ENCODE data around the gene MYO10.

Gene MYO10

GRCh38 chr5:16674750-16675149 is 261.3 kb downstream of the MYO10 start:
- DNase-seq (ENCODE audit: low read depth in 2 of 2) = no peak
- no peak overlapping the region for H3K4me3 ChIP-seq (replicated peaks in 1 of 2; ENCODE audit: low read depth in 2 of 2, low read length in 2 of 2)
- TF ChIP-seq CTCF (IDR thresholded peaks at IDR 0.05; ENCODE audit: low read depth, low read length) = no peak

GRCh38 chr5:16673241-16674201 is 262.6 kb downstream of the MYO10 start:
- no peak for DNase-seq (ENCODE audit: low read depth in 2 of 2)
- H3K4me3 ChIP-seq (replicated peaks in 1 of 2; ENCODE audit: low read depth in 2 of 2, low read length in 2 of 2) = no peak overlapping the region

GRCh38 chr5:16671208-16671607 is 264.9 kb downstream of the MYO10 start:
- no peak overlapping the region for H3K4me3 ChIP-seq (replicated peaks in 1 of 2; ENCODE audit: low read depth in 2 of 2, low read length in 2 of 2)
- no peak for TF ChIP-seq CTCF (IDR thresholded peaks at IDR 0.05; ENCODE audit: low read depth, low read length)
- no peak for DNase-seq (ENCODE audit: low read depth in 2 of 2)

More at GRCh38 chr5:16673241-16674201, 262.6 kb downstream of the MYO10 start:
- no peak for TF ChIP-seq CTCF (IDR thresholded peaks at IDR 0.05; ENCODE audit: low read depth, low read length)

- no peak for TF ChIP-seq CTCF (IDR thresholded peaks at IDR 0.05; ENCODE audit: low read depth, low read length)
- peak; percentile 77 to 88 for DNase-seq (ENCODE audit: low read depth in 2 of 2)
- H3K4me3 ChIP-seq (replicated peaks in 1 of 2; ENCODE audit: low read depth in 2 of 2, low read length in 2 of 2) = no peak overlapping the region
Observed at GRCh38 chr5:16669776-16670175, 266.3 kb downstream of the MYO10 start.

GRCh38 chr5:16668631-16669030 is 267.5 kb downstream of the MYO10 start:
- no peak for DNase-seq (ENCODE audit: low read depth in 2 of 2)
- no peak overlapping the region for H3K4me3 ChIP-seq (replicated peaks in 1 of 2; ENCODE audit: low read depth in 2 of 2, low read length in 2 of 2)
- TF ChIP-seq CTCF (IDR thresholded peaks at IDR 0.05; ENCODE audit: low read depth, low read length) = no peak

- H3K4me3 ChIP-seq (replicated peaks in 1 of 2; ENCODE audit: low read depth in 2 of 2, low read length in 2 of 2) = no peak overlapping the region
- no peak for DNase-seq (ENCODE audit: low read depth in 2 of 2)
Observed at GRCh38 chr5:16668194-16668593, 267.9 kb downstream of the MYO10 start.

More at GRCh38 chr5:16668194-16668593, 267.9 kb downstream of the MYO10 start:
- TF ChIP-seq CTCF (IDR thresholded peaks at IDR 0.05; ENCODE audit: low read depth, low read length) = no peak

Measured in cardiac fibroblast (primary cell).